NCI-H82 treated with DMSO at 0.1 percent for 48 hours (cell line): Measurements from ENCODE around the gene MEG3.

Experiments
- DNase-seq: peaks from one replicate; lab custom pipeline; 2025; ENCODE audit not compliant: unreplicated experiment; lab: John Stamatoyannopoulos, UW

Gene MEG3

GRCh38 chr14:100893760-100894159 lies 67.8 kb downstream of the MEG3 start:
- no peak for DNase-seq

GRCh38 chr14:100894416-100894815 lies 68.5 kb downstream of the MEG3 start:
- no peak for DNase-seq

- DNase-seq = no peak
Measured at GRCh38 chr14:100895411-100895810, 69.5 kb downstream of the MEG3 start.

GRCh38 chr14:100896369-100897060 lies 70.6 kb downstream of the MEG3 start:
- DNase-seq = no peak

- no peak for DNase-seq
Measured at GRCh38 chr14:100898465-100898864, 72.5 kb downstream of the MEG3 start.

GRCh38 chr14:100898935-100899883 lies 73.3 kb downstream of the MEG3 start:
- DNase-seq = no peak

- DNase-seq = no peak
Measured at GRCh38 chr14:100899884-100900771, 74.2 kb downstream of the MEG3 start.

- DNase-seq = no peak
Measured at GRCh38 chr14:100900837-100901390, 75.0 kb downstream of the MEG3 start.

GRCh38 chr14:100901391-100902183 lies 75.7 kb downstream of the MEG3 start:
- no peak for DNase-seq

- no peak for DNase-seq
Measured at GRCh38 chr14:100902295-100903133, 76.6 kb downstream of the MEG3 start.

GRCh38 chr14:100903134-100903468 lies 77.2 kb downstream of the MEG3 start:
- no peak for DNase-seq

- DNase-seq = no peak
Measured at GRCh38 chr14:100903672-100904185, 77.8 kb downstream of the MEG3 start, which contains the start of gene RTL1. Gene RTL1 (minus strand): TSS chr14:100903722. CDS start chr14:100884788, 18,934 bp downstream.

GRCh38 chr14:100904307-100905087 lies 78.6 kb downstream of the MEG3 start:
- DNase-seq = no peak

GRCh38 chr14:100905166-100905565 lies 79.2 kb downstream of the MEG3 start:
- DNase-seq = no peak

GRCh38 chr14:100906420-100906819 lies 80.5 kb downstream of the MEG3 start:
- DNase-seq = no peak

- no peak for DNase-seq
Measured at GRCh38 chr14:100907240-100907639, 81.3 kb downstream of the MEG3 start.

- no peak for DNase-seq
Measured at GRCh38 chr14:100909439-100909838, 83.5 kb downstream of the MEG3 start.
